GM18870 (cell line): ENCODE data around the gene CLINT1.
"Not testable (repeated sequence)": the region's sequence is repeated elsewhere in the genome, so short reads cannot be mapped to it uniquely, and the experiment has no call there.

Experiments
- ATAC-seq: cut with Tn5 transposase; IDR thresholded peaks from one replicate; pipeline ENCODE4 v1.9.1; 2021; ENCODE audit warnings: moderate library complexity; ENCODE audit not compliant: unreplicated experiment

Gene CLINT1

GRCh38 chr5:157858527-157859226 is at the start of gene CLINT1:
TSS of gene CLINT1 (minus strand) at chr5:157859145. CDS start at chr5:157858970, 175 bp downstream.
- ATAC-seq, result no peak

- ATAC-seq, result no peak
Observed at GRCh38 chr5:157908459-157908858, 49.5 kb upstream of the CLINT1 start.

GRCh38 chr5:157907479-157907878 is 48.5 kb upstream of the CLINT1 start:
- ATAC-seq, result no peak

- no peak for ATAC-seq
Observed at GRCh38 chr5:157903117-157903450, 44.1 kb upstream of the CLINT1 start.

GRCh38 chr5:157902449-157903116 is 43.6 kb upstream of the CLINT1 start:
- ATAC-seq, result no peak

- ATAC-seq, result no peak
Observed at GRCh38 chr5:157900644-157901043, 41.7 kb upstream of the CLINT1 start.

GRCh38 chr5:157893611-157894010 is 34.7 kb upstream of the CLINT1 start:
- no peak for ATAC-seq

- no peak for ATAC-seq
Observed at GRCh38 chr5:157892974-157893373, 34.0 kb upstream of the CLINT1 start.

- ATAC-seq, result no peak
Observed at GRCh38 chr5:157890836-157891597, 32.1 kb upstream of the CLINT1 start.

GRCh38 chr5:157888814-157889532 is 30.0 kb upstream of the CLINT1 start:
- ATAC-seq, result no peak

GRCh38 chr5:157886796-157887380 is 27.9 kb upstream of the CLINT1 start:
- no peak for ATAC-seq

GRCh38 chr5:157885051-157885450 is 26.1 kb upstream of the CLINT1 start:
- not testable (repeated sequence) for ATAC-seq

- not testable (repeated sequence) for ATAC-seq
Observed at GRCh38 chr5:157881498-157881897, 22.6 kb upstream of the CLINT1 start.

GRCh38 chr5:157877821-157878220 is 18.9 kb upstream of the CLINT1 start:
- no peak for ATAC-seq

GRCh38 chr5:157874861-157875260 is 15.9 kb upstream of the CLINT1 start:
- ATAC-seq, result no peak

- no peak for ATAC-seq
Observed at GRCh38 chr5:157870837-157871834, 12.2 kb upstream of the CLINT1 start.

- no peak for ATAC-seq
Observed at GRCh38 chr5:157867751-157868387, 8.9 kb upstream of the CLINT1 start.

GRCh38 chr5:157866536-157866935 is 7.6 kb upstream of the CLINT1 start:
- ATAC-seq, result no peak

- no peak for ATAC-seq
Observed at GRCh38 chr5:157865781-157866180, 6.8 kb upstream of the CLINT1 start.
